LNCAP (cell line): ENCODE measurements around the gene RPTOR.

Experiments used
- CTCF ChIP-seq: fragments of 450-650 bp; IDR thresholded peaks from 2 replicates; pipeline ENCODE4 v1.5.1; 2017; ENCODE audit warnings: mild to moderate bottlenecking

The RPTOR gene

GRCh38 chr17:80815151-80815681 lies 270.6 kb downstream of the RPTOR start:
- no peak for TF ChIP-seq CTCF

- no peak for TF ChIP-seq CTCF
These were observed 271.8 kb downstream of the RPTOR start for GRCh38 chr17:80816241-80817103.

- no peak for TF ChIP-seq CTCF
These were observed 272.7 kb downstream of the RPTOR start for GRCh38 chr17:80817321-80817845.

GRCh38 chr17:80817861-80818260 lies 273.2 kb downstream of the RPTOR start:
- TF ChIP-seq CTCF: no peak

- TF ChIP-seq CTCF: no peak
These were observed 274.2 kb downstream of the RPTOR start for GRCh38 chr17:80818871-80819270.

GRCh38 chr17:80819422-80820164 lies 275.0 kb downstream of the RPTOR start:
- no peak for TF ChIP-seq CTCF

GRCh38 chr17:80820331-80820730 lies 275.7 kb downstream of the RPTOR start:
- no peak for TF ChIP-seq CTCF
